Measurements from ENCODE around the gene ADAMTS7.
"Not testable (repeated sequence)": the region's sequence is repeated elsewhere in the genome, so short reads cannot be mapped to it uniquely, and the experiment has no call there.

The ADAMTS7 gene

GRCh38 chr15:78788016-78788660 is 23.1 kb downstream of the ADAMTS7 start:
- DNase-seq (ENCODE audit: low spot score), result no peak

GRCh38 chr15:78782402-78782801 is 28.9 kb downstream of the ADAMTS7 start:
- DNase-seq (ENCODE audit: low spot score), result not testable (repeated sequence)

GRCh38 chr15:78781381-78781780 is 29.9 kb downstream of the ADAMTS7 start:
- not testable (repeated sequence) for DNase-seq (ENCODE audit: low spot score)

- DNase-seq (ENCODE audit: low spot score), result not testable (repeated sequence)
Observed at GRCh38 chr15:78779975-78780374, 31.3 kb downstream of the ADAMTS7 start.

- DNase-seq (ENCODE audit: low spot score), result not testable (repeated sequence)
Observed at GRCh38 chr15:78779176-78779785, 32.0 kb downstream of the ADAMTS7 start.

GRCh38 chr15:78778422-78778821 is 32.8 kb downstream of the ADAMTS7 start:
- no peak for DNase-seq (ENCODE audit: low spot score)

GRCh38 chr15:78777953-78778345 is 33.3 kb downstream of the ADAMTS7 start:
- DNase-seq (ENCODE audit: low spot score), result not testable (repeated sequence)

GRCh38 chr15:78777290-78777952 is 33.8 kb downstream of the ADAMTS7 start:
- not testable (repeated sequence) for DNase-seq (ENCODE audit: low spot score)

- DNase-seq (ENCODE audit: low spot score), result not testable (repeated sequence)
Observed at GRCh38 chr15:78776046-78776925, 35.0 kb downstream of the ADAMTS7 start.

- DNase-seq (ENCODE audit: low spot score), result no peak
Observed at GRCh38 chr15:78775472-78775871, 35.8 kb downstream of the ADAMTS7 start.

GRCh38 chr15:78774451-78774990 is 36.7 kb downstream of the ADAMTS7 start:
- not testable (repeated sequence) for DNase-seq (ENCODE audit: low spot score)

GRCh38 chr15:78773765-78774450 is 37.4 kb downstream of the ADAMTS7 start:
- not testable (repeated sequence) for DNase-seq (ENCODE audit: low spot score)

- DNase-seq (ENCODE audit: low spot score), result no peak
Observed at GRCh38 chr15:78772738-78773137, 38.5 kb downstream of the ADAMTS7 start.

- DNase-seq (ENCODE audit: low spot score), result not testable (repeated sequence)
Observed at GRCh38 chr15:78771436-78772000, 39.7 kb downstream of the ADAMTS7 start.

- not testable (repeated sequence) for DNase-seq (ENCODE audit: low spot score)
Observed at GRCh38 chr15:78771020-78771419, 40.2 kb downstream of the ADAMTS7 start.

GRCh38 chr15:78769473-78770225 is 41.6 kb downstream of the ADAMTS7 start:
- not testable (repeated sequence) for DNase-seq (ENCODE audit: low spot score)

GRCh38 chr15:78768531-78769408 is 42.5 kb downstream of the ADAMTS7 start:
- no peak for DNase-seq (ENCODE audit: low spot score)

GRCh38 chr15:78768096-78768495 is 43.2 kb downstream of the ADAMTS7 start:
- DNase-seq (ENCODE audit: low spot score), result no peak

All from SK-N-DZ (cell line).